Parathyroid adenoma (tissue), 2 donors: ENCODE measurements around the gene RAB39A.

Experiments used
- H2AFZ ChIP-seq: fragments of 300-600 bp; sonication (generic); one replicate; pipeline ENCODE4 v1.7.0; 2017; ENCODE audit warnings: antibody characterized with exemption, mild to moderate bottlenecking
- H3K27ac ChIP-seq: fragments of 300-600 bp; sonication (generic); one replicate; pipeline ENCODE4 v1.7.0; 2017
- H3K27me3 ChIP-seq: fragments of 300-600 bp; sonication (generic); one replicate; pipeline ENCODE4 v1.7.0; 2017; ENCODE audit warnings: low read length; ENCODE audit not compliant: control insufficient read depth, insufficient read depth
- H3K36me3 ChIP-seq: fragments of 300-600 bp; sonication (generic); one replicate; pipeline ENCODE4 v1.7.0; 2017; ENCODE audit warnings: low read length; ENCODE audit not compliant: control insufficient read depth, insufficient read depth
- H3K4me1 ChIP-seq: fragments of 300-600 bp; sonication (generic); one replicate; pipeline ENCODE4 v1.7.0; 2017; ENCODE audit warnings: control low read depth
- H3K4me2 ChIP-seq: fragments of 300-600 bp; sonication (generic); one replicate; pipeline ENCODE4 v1.7.0; 2017; ENCODE audit warnings: low read length
- H3K4me3 ChIP-seq: fragments of 300-600 bp; sonication (generic); one replicate; pipeline ENCODE4 v1.7.0; 2017; ENCODE audit warnings: low read depth, low read length
- H3K79me2 ChIP-seq: fragments of 300-600 bp; sonication (generic); one replicate; pipeline ENCODE4 v1.7.0; 2017; ENCODE audit warnings: control low read depth
- H3K9ac ChIP-seq: fragments of 300-600 bp; sonication (generic); one replicate; pipeline ENCODE4 v1.7.0; 2017; ENCODE audit warnings: mild to moderate bottlenecking
- H3K9me3 ChIP-seq: fragments of 300-600 bp; sonication (generic); one replicate; pipeline ENCODE4 v1.7.0; 2017; ENCODE audit warnings: low read length; ENCODE audit not compliant: control insufficient read depth
- CTCF ChIP-seq: fragments of 300-600 bp; sonication (generic); IDR thresholded peaks from one replicate; pipeline ENCODE4 v1.7.0; 2017; ENCODE audit warnings: antibody characterized with exemption, mild to moderate bottlenecking
- donor health status: primary hyperparathyroidism.

The RAB39A gene

GRCh38 chr11:107951155-107951554, 22.9 kb downstream of the RAB39A start:
- Histone ChIP-seq H3K36me3 (no peaks in the 10 kb centered on the region), H3K79me2 (no peaks in the 10 kb centered on the region), H3K27ac (no peak overlapping the region), H3K9ac (no peak overlapping the region), H3K9me3 (no peaks in the 10 kb centered on the region), H3K4me2 (no peak overlapping the region), H3K4me1 (no peaks in the 10 kb centered on the region), H3K27me3 (no peaks in the 10 kb centered on the region), H2AFZ (no peak overlapping the region), H3K4me3 (no peak overlapping the region)
- TF ChIP-seq CTCF, result no peak

GRCh38 chr11:107953446-107953845, 25.2 kb downstream of the RAB39A start:
- no peak for TF ChIP-seq CTCF
- H3K79me2 ChIP-seq, result no peaks in the 10 kb centered on the region
- no peaks in the 10 kb centered on the region for H3K4me1 ChIP-seq
- no peak overlapping the region for H3K4me3 ChIP-seq
- H3K27ac ChIP-seq, result no peak overlapping the region
- H2AFZ ChIP-seq, result no peak overlapping the region
- no peaks in the 10 kb centered on the region for H3K9me3 ChIP-seq
- no peak overlapping the region for H3K4me2 ChIP-seq
- H3K36me3 ChIP-seq, result no peaks in the 10 kb centered on the region
- H3K9ac ChIP-seq, result no peak overlapping the region
- H3K27me3 ChIP-seq, result no peaks in the 10 kb centered on the region

GRCh38 chr11:107956543-107956942, 28.3 kb downstream of the RAB39A start:
- Histone ChIP-seq H3K27me3 (no peaks in the 10 kb centered on the region), H2AFZ (no peak overlapping the region), H3K79me2 (no peaks in the 10 kb centered on the region), H3K9ac (no peak overlapping the region), H3K4me1 (no peaks in the 10 kb centered on the region), H3K4me2 (no peak overlapping the region), H3K9me3 (no peaks in the 10 kb centered on the region), H3K4me3 (no peak overlapping the region), H3K36me3 (no peaks in the 10 kb centered on the region), H3K27ac (no peak overlapping the region)
- no peak for TF ChIP-seq CTCF

- Histone ChIP-seq H3K4me3 (no peak overlapping the region), H3K4me2 (no peak overlapping the region), H3K4me1 (no peaks in the 10 kb centered on the region), H3K9ac (no peak overlapping the region), H3K9me3 (no peaks in the 10 kb centered on the region), H3K27ac (no peak overlapping the region), H3K79me2 (no peaks in the 10 kb centered on the region), H3K36me3 (no peaks in the 10 kb centered on the region), H2AFZ (no peak overlapping the region), H3K27me3 (no peaks in the 10 kb centered on the region)
- TF ChIP-seq CTCF, result no peak
These were observed 28.9 kb downstream of the RAB39A start for GRCh38 chr11:107957109-107957588.

- Histone ChIP-seq H3K9me3 (no peaks in the 10 kb centered on the region), H3K79me2 (no peaks in the 10 kb centered on the region), H2AFZ (no peak overlapping the region), H3K9ac (no peak overlapping the region), H3K36me3 (no peaks in the 10 kb centered on the region), H3K27ac (no peak overlapping the region), H3K4me2 (no peak overlapping the region), H3K27me3 (no peaks in the 10 kb centered on the region), H3K4me3 (no peak overlapping the region), H3K4me1 (no peaks in the 10 kb centered on the region)
- TF ChIP-seq CTCF, result no peak
These were observed 33.2 kb downstream of the RAB39A start for GRCh38 chr11:107961480-107961879.
